ENCODE measurements around the gene PRPF19. TPM values are rescaled to one million over a fixed set of nuclear protein-coding genes. Genes with fewer than 3 reads are reported as not detected.

PRPF19 gene
- total and polyA plus RNA-seq, 2 of the 4 experiments (the other 2 are of a cell fraction): 29.8 to 50.4 TPM

GRCh38 chr11:60880643-60881282 is 25.6 kb downstream of the PRPF19 start:
- Histone ChIP-seq H2AFZ (replicated peaks; ENCODE audit: low read length, poor library complexity) (no peak overlapping the region), H4K5ac (ENCODE audit: low read depth, low read length) (no peak overlapping the region), H3K4ac (ENCODE audit: low read depth, low read length) (no peak overlapping the region), H2AK5ac (ENCODE audit: low read depth, low read length) (no peak overlapping the region), H4K20me1 (ENCODE audit: insufficient read depth, low read length) (no peaks in the 10 kb centered on the region), H3K27ac (ENCODE audit: insufficient read depth, low read length) (no peak overlapping the region), H3K56ac (ENCODE audit: extremely low read depth, insufficient read depth, low read length) (no peak overlapping the region), H3K9ac (ENCODE audit: low read depth, low read length) (no peak overlapping the region), H3K27me3 (ENCODE audit: control insufficient read depth, insufficient read depth, low read length) (no peaks in the 10 kb centered on the region), H3K79me1 (ENCODE audit: low read depth in 1 of 2, low read length in 2 of 2) (no peaks in the 10 kb centered on the region), H3K9me3 (ENCODE audit: control insufficient read depth, insufficient read depth, low read length) (no peaks in the 10 kb centered on the region), H4K91ac (ENCODE audit: insufficient read depth, low read depth, low read length) (no peak overlapping the region), H3K4me2 (ENCODE audit: low read depth, low read length) (no peak overlapping the region), H3K36me3 (ENCODE audit: control insufficient read depth, insufficient read depth, low read length) (0 out of 2 replicates have a peak, but pooled peaks cover 2% of the 10 kb centered on the region), H2BK5ac (ENCODE audit: low read depth, low read length, poor library complexity, severe bottlenecking) (no peak overlapping the region), H2BK120ac (ENCODE audit: low read depth, low read length) (no peak overlapping the region), H3K9me1 (ENCODE audit: insufficient read depth, low read length) (no peaks in the 10 kb centered on the region), H2BK15ac (ENCODE audit: low read depth, low read length) (no peak overlapping the region), H3K14ac (replicated peaks; ENCODE audit: low read depth, low read length) (no peak overlapping the region), H4K8ac (ENCODE audit: low read depth in 2 of 2, low read length in 2 of 2) (no peak overlapping the region), H2BK20ac (ENCODE audit: low read depth, low read length) (no peak overlapping the region), H3K4me1 (ENCODE audit: control insufficient read depth, insufficient read depth, low read length) (no peaks in the 10 kb centered on the region), H3K18ac (ENCODE audit: low read depth, low read length) (no peak overlapping the region), H3K4me3 (ENCODE audit: insufficient read depth, low read depth, low read length) (no peak overlapping the region), H3K23ac (ENCODE audit: low read depth, low read length) (no peak overlapping the region), H2AK9ac (replicated peaks; ENCODE audit: low read depth, low read length, poor library complexity) (no peak overlapping the region)
- intact Hi-C loops (cut with micrococcal nuclease) (no loop called here), dilution Hi-C loops (cut with HindIII; ENCODE audit: low sequenced_read_pairs, unreplicated experiment) (no loop called here), in situ Hi-C loops (cut with MboI; ENCODE audit: low sequenced_read_pairs) (no loop called here)
- ATAC-seq (ENCODE audit: low read depth) (no peak), DNase-seq (no peak)
- 90% methylated on average over 5 of the region's 8 CpGs; no CpG with 5 or more reads in 1 of the 2 experiments for WGBS, 2 experiments (ENCODE audit: extremely low coverage in 2 of 2, insufficient read length in 1 of 2)
- ChIA-PET POLR2A (ENCODE audit: unreplicated experiment) (no interaction called here), CTCF (no interaction called here)
- BruUV-seq (replicated peaks): no TSS peak
- TF ChIP-seq RAD21 (IDR thresholded peaks at IDR 0.05; ENCODE audit: low read length) (no peak), CEBPB (IDR thresholded peaks at IDR 0.05; ENCODE audit: low read depth, low read length) (no peak), MXI1 (IDR thresholded peaks at IDR 0.05; ENCODE audit: borderline replicate concordance, low read depth, low read length) (no peak), BHLHE40 (IDR thresholded peaks at IDR 0.05; ENCODE audit: low read depth, low read length) (no peak), RCOR1 (IDR thresholded peaks at IDR 0.05; ENCODE audit: insufficient replicate concordance, low read length) (no peak), NFE2L2 (IDR thresholded peaks at IDR 0.05; ENCODE audit: low read depth, low read length) (no peak), MAZ (IDR thresholded peaks at IDR 0.05; ENCODE audit: borderline replicate concordance, low read depth, low read length) (no peak), ELK1 (IDR thresholded peaks at IDR 0.05; ENCODE audit: borderline replicate concordance, low read depth, low read length) (no peak), POLR2A (IDR thresholded peaks at IDR 0.05; ENCODE audit: low read depth, low read length) (no peak), RFX5 (IDR thresholded peaks at IDR 0.05; ENCODE audit: low read depth, low read length) (no peak), CHD1 (IDR thresholded peaks at IDR 0.05; ENCODE audit: low read depth, low read length) (no peak), CTCF (conservative IDR thresholded peaks at IDR 0.05; ENCODE audit: low read depth, low read length) (no peak), FOS (IDR thresholded peaks at IDR 0.05; ENCODE audit: low read depth, low read length) (no peak), MAFK (IDR thresholded peaks at IDR 0.05; ENCODE audit: low read depth, low read length) (no peak), SMC3 (IDR thresholded peaks at IDR 0.05; ENCODE audit: low read depth, low read length) (no peak), USF2 (IDR thresholded peaks at IDR 0.05; ENCODE audit: low read depth, low read length) (no peak)
